ENCODE data around the gene FBXL19.

FBXL19 gene

DNA sequence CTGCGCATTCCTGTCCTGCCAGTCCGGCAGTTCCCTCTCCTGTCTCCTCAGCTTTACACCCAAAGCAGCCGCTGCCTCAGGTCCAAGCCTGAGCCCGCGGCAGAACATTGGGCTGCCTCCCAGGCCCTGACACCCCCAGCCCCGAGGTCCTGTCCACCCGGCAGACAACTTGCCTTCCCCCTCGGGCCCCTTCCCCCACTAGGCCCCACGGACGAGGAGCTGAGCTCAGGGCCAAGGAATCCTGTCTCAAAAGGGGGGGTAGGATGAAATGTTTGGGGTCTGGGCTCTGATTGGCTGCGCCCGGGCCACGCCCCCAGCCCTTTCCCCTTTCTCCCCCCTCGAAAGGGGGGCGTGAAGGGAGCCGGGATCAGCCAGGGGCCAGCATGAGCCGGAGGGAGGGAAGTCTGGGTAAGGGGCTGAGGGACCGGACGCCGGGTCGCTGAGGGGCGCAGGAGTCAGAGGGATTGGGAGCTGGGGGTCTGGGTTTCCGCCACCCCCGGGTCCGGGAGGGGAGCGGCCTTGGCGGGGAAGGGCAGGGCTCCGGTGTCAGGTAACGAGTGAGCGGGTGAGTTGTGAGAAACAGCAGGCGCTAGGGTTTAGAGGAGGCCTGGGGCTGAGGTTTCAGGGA lies 27.0 kb upstream of the FBXL19 start, which contains the start of gene CTF1:
Gene CTF1 (plus strand): TSS at position 354 of the 628 bp plus-strand sequence. CDS start 30 bp downstream, at position 384.
- 1 to 2% methylated on average over 15 to 20 of the region's 31 CpGs for WGBS, 2 experiments (ENCODE audit: insufficient coverage in 2 of 2)
- H3K4me1 ChIP-seq (ENCODE audit: control insufficient read depth, insufficient read depth, low read length, poor library complexity, severe bottlenecking), result peaks cover 17% of the 10 kb centered on the region
- peak within 1 kb of the TSS; percentile 64 for H3K4me3 ChIP-seq (ENCODE audit: extremely low read depth, insufficient read depth, low read length, poor library complexity, severe bottlenecking)
- peak within 1 kb of the TSS; percentile 98 for H3K27ac ChIP-seq (ENCODE audit: low read depth, low read length, severe bottlenecking)
- no peaks in the 10 kb centered on the region for H3K9me3 ChIP-seq (ENCODE audit: control insufficient read depth, low read length)
- peaks cover 7% of the 10 kb centered on the region for H3K36me3 ChIP-seq (ENCODE audit: control insufficient read depth, insufficient read depth, low read length)

DNA sequence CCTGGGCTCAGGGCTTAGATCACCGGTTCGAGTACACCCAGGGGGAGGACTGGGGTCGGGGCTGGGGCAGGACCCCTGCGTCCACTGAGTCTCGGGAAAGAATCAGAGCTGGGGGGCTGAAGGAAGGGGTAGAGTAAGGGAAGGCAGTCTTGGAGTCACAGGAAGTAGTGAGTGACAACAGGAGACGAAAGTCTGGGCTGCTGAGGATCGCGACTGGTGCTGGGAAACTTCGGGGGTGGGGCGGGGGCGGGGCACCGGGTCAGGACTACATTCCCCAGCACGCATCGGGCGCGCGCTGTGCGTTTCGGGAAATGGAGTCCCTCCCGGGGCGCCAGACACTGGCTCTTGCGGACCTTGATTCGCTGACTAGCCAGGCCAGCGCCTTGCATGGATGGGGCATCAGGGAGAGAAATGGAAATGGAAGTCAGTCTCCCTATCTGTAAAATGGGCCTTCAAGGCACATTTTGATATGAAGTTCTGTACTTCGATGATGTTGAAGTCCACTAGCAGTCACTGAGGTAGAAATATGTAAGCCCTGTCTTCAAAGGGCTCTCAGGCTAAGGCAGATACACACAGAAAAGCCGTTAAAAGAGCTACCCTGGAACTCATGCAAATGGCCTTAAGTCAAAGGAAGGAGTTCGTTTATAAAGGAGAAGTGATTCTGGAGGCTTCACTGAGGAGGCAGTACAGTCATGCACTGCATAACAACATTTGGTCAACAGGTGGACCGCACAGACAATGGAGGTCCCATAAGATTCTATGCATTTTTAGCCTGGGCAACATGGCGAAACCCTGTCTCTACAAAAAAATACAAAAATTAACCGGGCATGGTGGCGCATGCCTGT lies 26.3 kb upstream of the FBXL19 start:
- Histone ChIP-seq H3K4me1 (ENCODE audit: control insufficient read depth, insufficient read depth, low read length, poor library complexity, severe bottlenecking) (peaks cover 17% of the 10 kb centered on the region), H3K4me3 (ENCODE audit: extremely low read depth, insufficient read depth, low read length, poor library complexity, severe bottlenecking) (peak overlapping the region; percentile 64), H3K36me3 (ENCODE audit: control insufficient read depth, insufficient read depth, low read length) (peaks cover under 1% of the 10 kb centered on the region), H3K9me3 (ENCODE audit: control insufficient read depth, low read length) (no peaks in the 10 kb centered on the region), H3K27ac (ENCODE audit: low read depth, low read length, severe bottlenecking) (peak overlapping the region; percentile 98)
- 21 to 23% methylated on average over 23 to 26 of the region's 31 CpGs for WGBS, 2 experiments (ENCODE audit: insufficient coverage in 2 of 2)

DNA sequence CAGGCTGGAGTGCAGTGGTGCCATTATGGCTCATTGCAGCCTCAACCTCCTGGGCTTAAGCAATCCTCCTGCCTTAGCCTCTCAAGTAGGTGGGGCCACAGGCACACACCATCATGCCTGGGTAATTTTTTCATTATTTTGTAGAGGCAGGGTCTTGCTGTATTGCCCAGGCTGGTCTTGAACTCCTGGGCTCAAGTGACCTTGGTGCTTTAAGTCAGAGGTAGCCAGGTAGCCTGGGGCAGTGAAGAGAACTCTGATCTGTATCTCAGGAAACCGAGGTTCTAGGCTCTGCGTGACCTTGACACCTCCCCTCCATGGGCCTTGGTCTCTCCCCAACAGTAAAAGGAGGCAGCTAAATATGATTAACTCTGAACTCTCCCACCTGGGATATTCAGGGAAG lies 23.6 kb upstream of the FBXL19 start:
- Histone ChIP-seq H3K4me1 (ENCODE audit: control insufficient read depth, insufficient read depth, low read length, poor library complexity, severe bottlenecking) (peaks cover 17% of the 10 kb centered on the region), H3K9me3 (ENCODE audit: control insufficient read depth, low read length) (no peaks in the 10 kb centered on the region), H3K4me3 (ENCODE audit: extremely low read depth, insufficient read depth, low read length, poor library complexity, severe bottlenecking) (no peak overlapping the region), H3K27ac (ENCODE audit: low read depth, low read length, severe bottlenecking) (no peak overlapping the region), H3K36me3 (ENCODE audit: control insufficient read depth, insufficient read depth, low read length) (no peaks in the 10 kb centered on the region)
- 90% methylated on average over 2 of the region's 2 CpGs; no CpG with 5 or more reads in 1 of the 2 experiments for WGBS, 2 experiments (ENCODE audit: insufficient coverage in 2 of 2)

- no peaks in the 10 kb centered on the region for H3K36me3 ChIP-seq (ENCODE audit: control insufficient read depth, insufficient read depth, low read length)
- 91 to 93% methylated on average over 2 to 4 of the region's 5 CpGs for WGBS, 2 experiments (ENCODE audit: insufficient coverage in 2 of 2)
- H3K4me3 ChIP-seq (ENCODE audit: extremely low read depth, insufficient read depth, low read length, poor library complexity, severe bottlenecking), result no peak overlapping the region
- no peaks in the 10 kb centered on the region for H3K9me3 ChIP-seq (ENCODE audit: control insufficient read depth, low read length)
- peaks cover 11% of the 10 kb centered on the region for H3K4me1 ChIP-seq (ENCODE audit: control insufficient read depth, insufficient read depth, low read length, poor library complexity, severe bottlenecking)
- no peak overlapping the region for H3K27ac ChIP-seq (ENCODE audit: low read depth, low read length, severe bottlenecking)
Observed at GRCh38 chr16:30900588-30900987, 22.8 kb upstream of the FBXL19 start.

- H3K4me1 ChIP-seq (ENCODE audit: control insufficient read depth, insufficient read depth, low read length, poor library complexity, severe bottlenecking), result peaks cover 5% of the 10 kb centered on the region
- H3K9me3 ChIP-seq (ENCODE audit: control insufficient read depth, low read length), result no peaks in the 10 kb centered on the region
- peak overlapping the region; percentile 32 for H3K4me3 ChIP-seq (ENCODE audit: extremely low read depth, insufficient read depth, low read length, poor library complexity, severe bottlenecking)
- 36 to 50% methylated on average over 2 to 3 of the region's 6 CpGs for WGBS, 2 experiments (ENCODE audit: insufficient coverage in 2 of 2)
- no peaks in the 10 kb centered on the region for H3K36me3 ChIP-seq (ENCODE audit: control insufficient read depth, insufficient read depth, low read length)
- H3K27ac ChIP-seq (ENCODE audit: low read depth, low read length, severe bottlenecking), result peak overlapping the region; percentile 57
Observed at GRCh38 chr16:30901201-30902028, 22.0 kb upstream of the FBXL19 start.

DNA sequence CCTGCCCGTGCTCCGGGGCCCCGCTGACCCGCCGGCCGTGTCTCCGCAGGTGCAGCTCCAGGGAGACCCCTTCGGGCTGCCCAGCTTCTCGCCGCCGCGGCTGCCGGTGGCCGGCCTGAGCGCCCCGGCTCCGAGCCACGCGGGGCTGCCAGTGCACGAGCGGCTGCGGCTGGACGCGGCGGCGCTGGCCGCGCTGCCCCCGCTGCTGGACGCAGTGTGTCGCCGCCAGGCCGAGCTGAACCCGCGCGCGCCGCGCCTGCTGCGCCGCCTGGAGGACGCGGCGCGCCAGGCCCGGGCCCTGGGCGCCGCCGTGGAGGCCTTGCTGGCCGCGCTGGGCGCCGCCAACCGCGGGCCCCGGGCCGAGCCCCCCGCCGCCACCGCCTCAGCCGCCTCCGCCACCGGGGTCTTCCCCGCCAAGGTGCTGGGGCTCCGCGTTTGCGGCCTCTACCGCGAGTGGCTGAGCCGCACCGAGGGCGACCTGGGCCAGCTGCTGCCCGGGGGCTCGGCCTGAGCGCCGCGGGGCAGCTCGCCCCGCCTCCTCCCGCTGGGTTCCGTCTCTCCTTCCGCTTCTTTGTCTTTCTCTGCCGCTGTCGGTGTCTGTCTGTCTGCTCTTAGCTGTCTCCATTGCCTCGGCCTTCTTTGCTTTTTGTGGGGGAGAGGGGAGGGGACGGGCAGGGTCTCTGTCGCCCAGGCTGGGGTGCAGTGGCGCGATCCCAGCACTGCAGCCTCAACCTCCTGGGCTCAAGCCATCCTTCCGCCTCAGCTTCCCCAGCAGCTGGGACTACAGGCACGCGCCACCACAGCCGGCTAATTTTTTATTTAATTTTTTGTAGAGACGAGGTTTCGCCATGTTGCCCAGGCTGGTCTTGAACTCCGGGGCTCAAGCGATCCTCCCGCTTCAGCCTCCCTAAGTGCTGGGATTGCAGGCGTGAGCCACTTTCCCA lies 21.1 kb upstream of the FBXL19 start:
- Histone ChIP-seq H3K9me3 (ENCODE audit: control insufficient read depth, low read length) (no peaks in the 10 kb centered on the region), H3K36me3 (ENCODE audit: control insufficient read depth, insufficient read depth, low read length) (no peaks in the 10 kb centered on the region), H3K4me3 (ENCODE audit: extremely low read depth, insufficient read depth, low read length, poor library complexity, severe bottlenecking) (peak overlapping the region; percentile 32), H3K27ac (ENCODE audit: low read depth, low read length, severe bottlenecking) (peak overlapping the region; percentile 68), H3K4me1 (ENCODE audit: control insufficient read depth, insufficient read depth, low read length, poor library complexity, severe bottlenecking) (peaks cover 5% of the 10 kb centered on the region)
- 12 to 13% methylated on average over 90 to 94 of the region's 99 CpGs for WGBS, 2 experiments (ENCODE audit: insufficient coverage in 2 of 2)

- 85 to 97% methylated on average over 3 to 4 of the region's 4 CpGs for WGBS, 2 experiments (ENCODE audit: insufficient coverage in 2 of 2)
- no peaks in the 10 kb centered on the region for H3K9me3 ChIP-seq (ENCODE audit: control insufficient read depth, low read length)
- no peak overlapping the region for H3K4me3 ChIP-seq (ENCODE audit: extremely low read depth, insufficient read depth, low read length, poor library complexity, severe bottlenecking)
- peaks cover 5% of the 10 kb centered on the region for H3K4me1 ChIP-seq (ENCODE audit: control insufficient read depth, insufficient read depth, low read length, poor library complexity, severe bottlenecking)
- H3K27ac ChIP-seq (ENCODE audit: low read depth, low read length, severe bottlenecking), result peak overlapping the region; percentile 68
- no peaks in the 10 kb centered on the region for H3K36me3 ChIP-seq (ENCODE audit: control insufficient read depth, insufficient read depth, low read length)
Observed at GRCh38 chr16:30903002-30903401, 20.4 kb upstream of the FBXL19 start.

GRCh38 chr16:30903596-30903995 lies 19.8 kb upstream of the FBXL19 start:
- no peak overlapping the region for H3K4me3 ChIP-seq (ENCODE audit: extremely low read depth, insufficient read depth, low read length, poor library complexity, severe bottlenecking)
- no peaks in the 10 kb centered on the region for H3K9me3 ChIP-seq (ENCODE audit: control insufficient read depth, low read length)
- no peaks in the 10 kb centered on the region for H3K36me3 ChIP-seq (ENCODE audit: control insufficient read depth, insufficient read depth, low read length)
- peaks cover 5% of the 10 kb centered on the region for H3K4me1 ChIP-seq (ENCODE audit: control insufficient read depth, insufficient read depth, low read length, poor library complexity, severe bottlenecking)
- 82 to 100% methylated on average over 4 of the region's 4 CpGs for WGBS, 2 experiments (ENCODE audit: insufficient coverage in 2 of 2)
- no peak overlapping the region for H3K27ac ChIP-seq (ENCODE audit: low read depth, low read length, severe bottlenecking)

- H3K4me3 ChIP-seq (ENCODE audit: extremely low read depth, insufficient read depth, low read length, poor library complexity, severe bottlenecking), result no peak overlapping the region
- H3K9me3 ChIP-seq (ENCODE audit: control insufficient read depth, low read length), result no peaks in the 10 kb centered on the region
- no peaks in the 10 kb centered on the region for H3K36me3 ChIP-seq (ENCODE audit: control insufficient read depth, insufficient read depth, low read length)
- no peak overlapping the region for H3K27ac ChIP-seq (ENCODE audit: low read depth, low read length, severe bottlenecking)
- WGBS, 2 experiments (ENCODE audit: insufficient coverage in 2 of 2), result 95 to 97% methylated on average over 15 to 19 of the region's 19 CpGs
- peaks cover 5% of the 10 kb centered on the region for H3K4me1 ChIP-seq (ENCODE audit: control insufficient read depth, insufficient read depth, low read length, poor library complexity, severe bottlenecking)
Observed at GRCh38 chr16:30904114-30904780, 19.1 kb upstream of the FBXL19 start.
